Esophagus squamous epithelium (tissue), 4 donors: ENCODE results near the gene GNAI2.

Source experiments
- POLR2A ChIP-seq, 4 donors: fragments of 450-650 bp; IDR thresholded peaks; one replicate each; pipeline ENCODE4 v1.6.1; 2017; ENCODE audit warnings: antibody characterized with exemption in 4 of 4, mild to moderate bottlenecking in 4 of 4, moderate library complexity in 3 of 4
- TF ChIP-seq, protein P1 (sequence below), 6 experiments: fragments of 450-650 bp in 4 of 6; fragments of 200-600 bp in 2 of 6; sonication (generic) in 2 of 6; IDR thresholded peaks; one replicate each; pipeline ENCODE4 v1.5.1; 2016 to 2019; ENCODE audit warnings: antibody characterized with exemption in 6 of 6, mild to moderate bottlenecking in 4 of 6, moderate library complexity in 4 of 6

DNA sequence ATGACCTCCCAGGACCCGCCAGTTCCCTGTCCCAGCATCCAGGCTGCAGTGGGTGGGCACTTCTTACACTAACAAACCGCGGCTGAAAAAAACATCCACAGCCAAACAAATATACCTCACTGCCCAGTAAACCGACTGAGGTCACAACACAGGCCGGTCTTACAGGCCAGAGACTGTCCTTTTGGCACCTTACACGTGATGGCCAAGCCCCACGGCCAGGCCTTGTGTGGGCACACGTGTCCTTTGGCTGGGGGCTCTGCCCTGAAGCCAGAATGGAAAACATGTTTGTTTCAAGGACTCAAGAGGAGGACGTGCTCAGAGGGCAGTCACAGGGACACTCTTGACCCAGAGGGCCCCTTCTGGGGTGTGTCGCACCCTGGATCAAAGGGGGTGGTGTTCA lies 21.2 kb upstream of the GNAI2 start:
- TF ChIP-seq, protein P1, sequence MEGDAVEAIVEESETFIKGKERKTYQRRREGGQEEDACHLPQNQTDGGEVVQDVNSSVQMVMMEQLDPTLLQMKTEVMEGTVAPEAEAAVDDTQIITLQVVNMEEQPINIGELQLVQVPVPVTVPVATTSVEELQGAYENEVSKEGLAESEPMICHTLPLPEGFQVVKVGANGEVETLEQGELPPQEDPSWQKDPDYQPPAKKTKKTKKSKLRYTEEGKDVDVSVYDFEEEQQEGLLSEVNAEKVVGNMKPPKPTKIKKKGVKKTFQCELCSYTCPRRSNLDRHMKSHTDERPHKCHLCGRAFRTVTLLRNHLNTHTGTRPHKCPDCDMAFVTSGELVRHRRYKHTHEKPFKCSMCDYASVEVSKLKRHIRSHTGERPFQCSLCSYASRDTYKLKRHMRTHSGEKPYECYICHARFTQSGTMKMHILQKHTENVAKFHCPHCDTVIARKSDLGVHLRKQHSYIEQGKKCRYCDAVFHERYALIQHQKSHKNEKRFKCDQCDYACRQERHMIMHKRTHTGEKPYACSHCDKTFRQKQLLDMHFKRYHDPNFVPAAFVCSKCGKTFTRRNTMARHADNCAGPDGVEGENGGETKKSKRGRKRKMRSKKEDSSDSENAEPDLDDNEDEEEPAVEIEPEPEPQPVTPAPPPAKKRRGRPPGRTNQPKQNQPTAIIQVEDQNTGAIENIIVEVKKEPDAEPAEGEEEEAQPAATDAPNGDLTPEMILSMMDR (IDR thresholded peaks at IDR 0.05), result no peak
- TF ChIP-seq POLR2A (IDR thresholded peaks at IDR 0.05), result no peak
